ENCODE measurements around the gene DIS3L2. TPM values are rescaled to one million over a fixed set of nuclear protein-coding genes. Genes with fewer than 3 reads are reported as not detected.

DIS3L2 gene
- total RNA-seq, 2 experiments from 2014 or later, result 20.2 to 20.6 TPM

DNA sequence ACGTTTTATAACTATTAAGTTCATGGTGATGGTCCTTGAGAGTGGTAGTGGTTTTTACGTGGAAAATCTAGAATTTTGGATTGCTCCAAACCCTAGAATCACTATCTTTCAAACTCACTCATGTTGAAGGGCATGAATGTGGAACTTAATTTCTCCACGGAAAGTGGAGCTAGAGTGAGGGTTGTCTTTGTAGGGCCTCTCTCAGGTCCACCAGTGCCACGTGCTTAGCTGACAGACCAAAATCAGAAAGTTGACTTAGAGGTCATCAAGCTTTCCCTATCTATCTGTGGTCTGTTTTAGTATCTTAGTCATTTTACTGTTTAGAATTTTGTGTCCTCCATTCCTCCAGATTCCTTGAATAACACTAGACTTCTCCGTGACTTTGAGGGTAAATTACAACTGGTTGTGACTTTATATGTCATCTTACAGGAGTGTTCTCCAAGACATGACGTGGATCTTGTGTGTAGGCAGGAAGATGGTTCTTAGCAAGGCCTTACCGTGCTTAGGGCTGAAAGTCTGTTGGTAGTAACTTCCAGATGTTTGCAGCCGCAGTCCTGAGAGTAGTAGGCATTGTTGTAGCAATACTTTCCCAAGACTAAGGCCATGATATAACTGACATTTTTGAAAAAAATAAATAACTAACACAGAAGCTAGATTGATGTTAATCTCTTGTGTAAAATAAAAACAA, 26.8 kb downstream of the DIS3L2 start:
- no peak overlapping the region for H3K27ac ChIP-seq (ENCODE audit: low read depth, low read length, poor library complexity, severe bottlenecking)
- no peak overlapping the region for H3K4me3 ChIP-seq (ENCODE audit: low read depth, low read length, poor library complexity, severe bottlenecking)
- no peaks in the 10 kb centered on the region for H3K36me3 ChIP-seq (ENCODE audit: insufficient read depth, low read length)
- no peaks in the 10 kb centered on the region for H3K9me3 ChIP-seq (ENCODE audit: low read length)
- DNase-seq (ENCODE audit: low spot score), result no peak
- ChIA-PET CTCF (ENCODE audit: unreplicated experiment) (no interaction called here), POLR2A (interaction anchor here (0.6 to 0.9 kb wide), 2 partner anchors 8 to 13 kb away, joined by 3 read pairs; no protein-coding TSS in a partner anchor)
- intact Hi-C loops (cut with micrococcal nuclease; ENCODE audit: unreplicated experiment), result no loop called here
- no peaks in the 10 kb centered on the region for H3K9me2 ChIP-seq (ENCODE audit: insufficient read depth, low read length)
- H3K4me1 ChIP-seq (ENCODE audit: insufficient read depth, low read length, poor library complexity, severe bottlenecking), result no peaks in the 10 kb centered on the region
- BruUV-seq (replicated peaks), result no TSS peak
- H4K20me1 ChIP-seq (ENCODE audit: insufficient read depth, low read length), result peaks cover 3% of the 10 kb centered on the region; the same call in 1 of the 2 replicates
- 0 out of 2 replicates have a peak, but pooled peaks cover 3% of the 10 kb centered on the region for H3K79me2 ChIP-seq (ENCODE audit: insufficient read depth, low read depth, low read length)
- no peak overlapping the region for H3K4me2 ChIP-seq (ENCODE audit: low read length)
- TF ChIP-seq EZH2phosphoT487 (IDR thresholded peaks at IDR 0.05; ENCODE audit: borderline replicate concordance, low read depth, low read length), result no peak
- TF ChIP-seq, protein P1, sequence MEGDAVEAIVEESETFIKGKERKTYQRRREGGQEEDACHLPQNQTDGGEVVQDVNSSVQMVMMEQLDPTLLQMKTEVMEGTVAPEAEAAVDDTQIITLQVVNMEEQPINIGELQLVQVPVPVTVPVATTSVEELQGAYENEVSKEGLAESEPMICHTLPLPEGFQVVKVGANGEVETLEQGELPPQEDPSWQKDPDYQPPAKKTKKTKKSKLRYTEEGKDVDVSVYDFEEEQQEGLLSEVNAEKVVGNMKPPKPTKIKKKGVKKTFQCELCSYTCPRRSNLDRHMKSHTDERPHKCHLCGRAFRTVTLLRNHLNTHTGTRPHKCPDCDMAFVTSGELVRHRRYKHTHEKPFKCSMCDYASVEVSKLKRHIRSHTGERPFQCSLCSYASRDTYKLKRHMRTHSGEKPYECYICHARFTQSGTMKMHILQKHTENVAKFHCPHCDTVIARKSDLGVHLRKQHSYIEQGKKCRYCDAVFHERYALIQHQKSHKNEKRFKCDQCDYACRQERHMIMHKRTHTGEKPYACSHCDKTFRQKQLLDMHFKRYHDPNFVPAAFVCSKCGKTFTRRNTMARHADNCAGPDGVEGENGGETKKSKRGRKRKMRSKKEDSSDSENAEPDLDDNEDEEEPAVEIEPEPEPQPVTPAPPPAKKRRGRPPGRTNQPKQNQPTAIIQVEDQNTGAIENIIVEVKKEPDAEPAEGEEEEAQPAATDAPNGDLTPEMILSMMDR (conservative IDR thresholded peaks at IDR 0.05; ENCODE audit: low read length), result no peak
- no peak overlapping the region for H2AFZ ChIP-seq (ENCODE audit: low read length)

DNA sequence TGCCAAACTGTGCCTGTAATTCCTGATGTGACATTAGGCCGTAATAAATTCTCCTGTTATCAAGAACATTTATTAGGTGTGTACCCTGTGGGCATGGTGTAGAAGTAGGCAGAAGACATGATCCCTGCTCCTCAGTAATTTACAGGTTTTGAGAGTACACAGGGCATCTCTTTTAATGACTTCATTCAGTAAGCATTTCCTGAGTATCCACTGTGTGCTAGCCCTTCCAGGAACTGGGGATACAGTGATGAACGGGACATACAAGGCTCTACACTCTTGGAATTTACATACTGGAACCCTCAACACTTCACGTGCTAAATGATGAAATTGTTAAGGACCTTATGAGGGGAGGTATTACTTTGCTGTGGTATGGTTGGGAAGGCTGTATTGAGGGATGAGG, 30.2 kb downstream of the DIS3L2 start:
- no peak for TF ChIP-seq EZH2phosphoT487 (IDR thresholded peaks at IDR 0.05; ENCODE audit: borderline replicate concordance, low read depth, low read length)
- TF ChIP-seq, protein P1 (conservative IDR thresholded peaks at IDR 0.05; ENCODE audit: low read length), result no peak
- DNase-seq (ENCODE audit: low spot score), result no peak
- ChIA-PET CTCF (ENCODE audit: unreplicated experiment) (no interaction called here), POLR2A (interaction anchor here (0.5 kb wide), 1 partner anchor 39 kb away, joined by 3 read pairs; no protein-coding TSS in a partner anchor)
- Histone ChIP-seq H3K4me2 (ENCODE audit: low read length) (no peak overlapping the region), H3K9me2 (ENCODE audit: insufficient read depth, low read length) (no peaks in the 10 kb centered on the region), H3K9me3 (ENCODE audit: low read length) (no peaks in the 10 kb centered on the region), H3K27ac (ENCODE audit: low read depth, low read length, poor library complexity, severe bottlenecking) (no peak overlapping the region), H3K4me3 (ENCODE audit: low read depth, low read length, poor library complexity, severe bottlenecking) (no peak overlapping the region), H3K79me2 (ENCODE audit: insufficient read depth, low read depth, low read length) (no peaks in the 10 kb centered on the region), H2AFZ (ENCODE audit: low read length) (no peak overlapping the region), H3K4me1 (ENCODE audit: insufficient read depth, low read length, poor library complexity, severe bottlenecking) (no peaks in the 10 kb centered on the region), H4K20me1 (ENCODE audit: insufficient read depth, low read length) (peaks cover under 1% of the 10 kb centered on the region; the same call in 1 of the 2 replicates), H3K36me3 (ENCODE audit: insufficient read depth, low read length) (no peaks in the 10 kb centered on the region)
- no TSS peak for BruUV-seq (replicated peaks)
- intact Hi-C loops (cut with micrococcal nuclease; ENCODE audit: unreplicated experiment), result no loop called here

DNA sequence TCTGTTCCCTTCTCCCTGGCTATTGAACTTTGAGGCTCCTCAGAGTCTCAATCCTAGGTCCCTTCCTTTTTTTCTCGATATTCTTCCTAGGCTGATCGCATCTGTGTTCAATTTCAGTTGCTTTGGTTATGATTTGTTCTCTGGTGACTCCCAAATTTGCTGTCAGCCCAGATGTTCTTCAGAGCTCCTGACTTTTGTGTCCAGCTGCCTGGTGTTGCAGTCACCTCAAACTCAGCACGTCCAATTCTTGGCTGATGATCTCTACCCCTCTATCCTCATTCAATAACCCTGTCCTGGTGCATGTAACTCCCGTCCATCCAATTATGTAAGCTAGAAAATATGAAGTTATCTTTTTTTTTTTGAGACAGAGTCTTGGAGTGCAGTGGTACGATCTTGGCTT, 31.4 kb downstream of the DIS3L2 start:
- H3K79me2 ChIP-seq (ENCODE audit: insufficient read depth, low read depth, low read length), result no peaks in the 10 kb centered on the region
- POLR2A ChIA-PET, result interaction anchor here (0.9 to 1.8 kb wide), 3 partner anchors 10 to 176 kb away, joined by 3 to 5 read pairs (median 3); no protein-coding TSS in a partner anchor
- no peak for DNase-seq (ENCODE audit: low spot score)

More for the DNA sequence above, 31.4 kb downstream of the DIS3L2 start:
- intact Hi-C loops (cut with micrococcal nuclease; ENCODE audit: unreplicated experiment), result no loop called here
- no peak for TF ChIP-seq EZH2phosphoT487 (IDR thresholded peaks at IDR 0.05; ENCODE audit: borderline replicate concordance, low read depth, low read length)
- TF ChIP-seq, protein P1 (conservative IDR thresholded peaks at IDR 0.05; ENCODE audit: low read length), result no peak
- Histone ChIP-seq H3K9me2 (ENCODE audit: insufficient read depth, low read length) (no peaks in the 10 kb centered on the region), H3K4me1 (ENCODE audit: insufficient read depth, low read length, poor library complexity, severe bottlenecking) (no peaks in the 10 kb centered on the region), H3K4me3 (ENCODE audit: low read depth, low read length, poor library complexity, severe bottlenecking) (no peak overlapping the region), H3K36me3 (ENCODE audit: insufficient read depth, low read length) (no peaks in the 10 kb centered on the region), H3K27ac (ENCODE audit: low read depth, low read length, poor library complexity, severe bottlenecking) (no peak overlapping the region), H4K20me1 (ENCODE audit: insufficient read depth, low read length) (no peaks in the 10 kb centered on the region; the same call in 1 of the 2 replicates), H2AFZ (ENCODE audit: low read length) (no peak overlapping the region), H3K9me3 (ENCODE audit: low read length) (no peaks in the 10 kb centered on the region), H3K4me2 (ENCODE audit: low read length) (no peak overlapping the region)
- no TSS peak for BruUV-seq (replicated peaks)
- CTCF ChIA-PET (ENCODE audit: unreplicated experiment), result no interaction called here

Measured in OCI-LY7 (cell line).